CD4-positive, CD25-positive, alpha-beta regulatory T cell (primary cell): ENCODE data around the gene RPS19BP1. TPM values are rescaled to one million over a fixed set of nuclear protein-coding genes. Genes with fewer than 3 reads are reported as not detected.
A peak's percentile ranks its signal among the peaks of the same experiment; 100 is the strongest.

Source experiments
- ATAC-seq, 2 donors: fragments of 150-1000 bp; cut with Tn5 transposase; one replicate each; pipeline ENCODE4 v1.10.0; 2021; ENCODE audit warnings: low read depth in 2 of 2, moderate number of reproducible peaks in 2 of 2, moderate library complexity in 1 of 2
- DNase-seq, 3 donors: peaks; one replicate each; pipeline versions ENCODE4 v3.0.0 to v3.0.0-alpha.2; 2012 to 2022; ENCODE audit warnings: mixed read lengths in 1 of 3
- H3K27ac ChIP-seq: one replicate; pipeline ENCODE4 v1.7.0; 2013; ENCODE audit warnings: mild to moderate bottlenecking, low read length; ENCODE audit not compliant: insufficient read depth, poor library complexity, severe bottlenecking
- H3K27me3 ChIP-seq: one replicate; pipeline ENCODE4 v1.7.0; 2013; ENCODE audit warnings: low read length; ENCODE audit not compliant: control insufficient read depth, insufficient read depth
- H3K36me3 ChIP-seq: one replicate; pipeline ENCODE4 v1.7.0; 2013; ENCODE audit warnings: mild to moderate bottlenecking, low read length, moderate library complexity; ENCODE audit not compliant: control insufficient read depth, insufficient read depth
- H3K4me1 ChIP-seq: 2 replicates; pipeline ENCODE4 v1.7.0; 2013; ENCODE audit warnings: mild to moderate bottlenecking, low read length; ENCODE audit not compliant: insufficient read depth, control insufficient read depth, poor library complexity, severe bottlenecking
- H3K4me3 ChIP-seq: one replicate; pipeline ENCODE4 v1.7.0; 2013; ENCODE audit warnings: low read depth, mild to moderate bottlenecking, low read length, moderate library complexity
- H3K9me3 ChIP-seq, 2 experiments: 1 replicate in 1 of 2; 2 replicates in 1 of 2; pipeline ENCODE4 v1.7.0; 2013; ENCODE audit warnings: low read length in 2 of 2, mild to moderate bottlenecking in 1 of 2, moderate library complexity in 1 of 2; ENCODE audit not compliant: control insufficient read depth in 2 of 2
- H3K27ac Mint-ChIP-seq, 3 donors: one replicate each; pipeline ENCODE4 v1.8.0; 2020 to 2022; ENCODE audit warnings: mild to moderate bottlenecking in 3 of 3, mixed read lengths in 3 of 3, moderate library complexity in 2 of 3
- H3K27me3 Mint-ChIP-seq: one replicate; pipeline ENCODE4 v1.8.0; 2022; ENCODE audit warnings: mild to moderate bottlenecking, mixed read lengths
- H3K36me3 Mint-ChIP-seq: one replicate; pipeline ENCODE4 v1.8.0; 2020; ENCODE audit warnings: mixed read lengths
- H3K4me1 Mint-ChIP-seq, 4 donors: one replicate each; pipeline ENCODE4 v1.8.0; 2020 to 2022; ENCODE audit warnings: mixed read lengths in 4 of 4, mild to moderate bottlenecking in 1 of 4
- H3K4me3 Mint-ChIP-seq, 4 donors: one replicate each; pipeline ENCODE4 v1.8.0; 2020 to 2022; ENCODE audit warnings: mild to moderate bottlenecking in 4 of 4, mixed read lengths in 4 of 4, moderate library complexity in 3 of 4
- H3K9me3 Mint-ChIP-seq, 7 donors: one replicate each; pipeline ENCODE4 v1.8.0; 2020 to 2022; ENCODE audit warnings: mixed read lengths in 7 of 7, mild to moderate bottlenecking in 3 of 7, moderate library complexity in 2 of 7
- polyA plus RNA-seq, 4 donors: library from polyadenylated mRNA; unstranded; fragments of 300-500 nt; fragmentation: Illumina TruSeq; gene quantifications; one replicate each; pipeline ENCODE4 v1.2.3, GENCODE V29; 2021
- total RNA-seq: library from RNA; stranded (reverse); gene quantifications from one replicate; pipeline ENCODE4 v1.2.3, GENCODE V29; 2022

Gene RPS19BP1
- total and polyA plus RNA-seq, 5 donors from 2014 or later: 42.9 to 117 (median 105) TPM

DNA sequence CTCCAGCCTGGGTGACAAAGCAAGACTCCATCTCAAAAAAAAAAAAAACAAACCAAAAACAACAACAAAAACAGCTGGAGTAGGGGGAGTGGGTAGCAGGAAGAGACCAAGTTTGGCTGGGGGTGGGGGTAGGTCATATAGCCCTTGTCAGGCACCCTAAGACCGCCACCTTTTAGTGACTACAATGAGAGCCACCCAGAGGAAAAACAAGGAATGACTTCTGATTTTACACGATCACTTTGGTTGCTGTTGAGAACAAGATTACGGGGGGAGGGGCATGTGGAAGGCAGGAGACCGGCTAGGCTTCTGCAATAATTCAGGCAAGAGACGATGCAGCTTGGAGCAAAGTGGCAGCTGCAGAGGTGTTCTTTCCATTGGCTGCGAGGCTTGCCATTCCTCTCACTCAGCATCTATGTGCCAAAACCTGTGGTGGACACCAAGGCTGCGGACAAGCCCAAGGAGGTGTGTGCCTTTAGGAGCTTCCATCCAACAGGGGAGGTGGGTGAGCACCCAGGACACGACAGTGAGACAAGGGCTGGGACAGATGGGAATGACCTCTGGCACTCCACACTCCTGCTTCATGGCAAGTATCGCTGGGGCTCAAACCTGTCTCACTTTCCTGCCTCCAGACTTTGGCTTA, 1.7 kb downstream of the RPS19BP1 start:
- no peaks in the 10 kb centered on the region for H3K9me3 ChIP-seq
- Mint-ChIP-seq H3K27me3 (peaks cover 9% of the 10 kb centered on the region), H3K9me3 (peaks cover 0 to 2% (median 0%) of the 10 kb centered on the region in 7 donors), H3K4me3 (peak overlapping the region; percentile 89 to 98 (median 96)), H3K36me3 (peaks cover 13% of the 10 kb centered on the region), H3K27ac (peak overlapping the region in 2 of 3 donors; percentile 25 to 94), H3K4me1 (peaks cover 0 to 70% (median 40%) of the 10 kb centered on the region in 4 donors)
- peak overlapping the region; percentile 90 for H3K4me3 ChIP-seq
- no peaks in the 10 kb centered on the region for H3K27me3 ChIP-seq
- DNase-seq: peak in 2 of 3 donors; percentile 33 to 60
- no peak for ATAC-seq
- H3K27ac ChIP-seq: no peak overlapping the region
- peaks cover 14% of the 10 kb centered on the region for H3K36me3 ChIP-seq
- H3K4me1 ChIP-seq: peaks cover 69% of the 10 kb centered on the region

DNA sequence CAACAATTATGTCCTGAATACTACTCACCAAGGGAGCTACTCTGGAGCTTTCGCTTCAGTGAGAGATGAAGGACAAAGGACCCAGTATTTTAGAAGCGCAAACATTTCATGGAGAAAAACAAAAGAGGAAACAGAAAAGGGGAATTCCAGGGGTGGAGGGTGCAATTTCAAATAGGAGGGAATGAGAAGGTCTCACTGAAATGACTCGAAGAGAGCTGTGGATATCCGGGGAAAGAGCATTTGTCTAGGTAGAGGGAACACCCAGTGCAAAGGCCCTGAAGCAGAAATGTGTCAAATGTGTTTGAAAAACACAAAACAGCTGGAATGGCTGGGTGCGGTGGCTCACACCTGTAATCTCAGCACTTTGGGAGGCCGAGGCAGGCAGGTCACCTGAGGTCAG, 2.4 kb downstream of the RPS19BP1 start:
- H3K9me3 Mint-ChIP-seq: peaks cover 0 to 2% (median 0%) of the 10 kb centered on the region in 7 donors
- H3K27me3 Mint-ChIP-seq: peaks cover 9% of the 10 kb centered on the region
- Histone ChIP-seq H3K27ac (no peak overlapping the region), H3K4me3 (no peak overlapping the region), H3K27me3 (no peaks in the 10 kb centered on the region), H3K36me3 (peaks cover 14% of the 10 kb centered on the region), H3K4me1 (peaks cover 72% of the 10 kb centered on the region), H3K9me3 (no peaks in the 10 kb centered on the region)
- peak overlapping the region in 1 of 3 donors; percentile 41 for H3K27ac Mint-ChIP-seq
- no peak for ATAC-seq
- DNase-seq: no peak
- peaks cover 0 to 76% (median 45%) of the 10 kb centered on the region in 4 donors for H3K4me1 Mint-ChIP-seq
- peaks cover 13% of the 10 kb centered on the region for H3K36me3 Mint-ChIP-seq
- peak overlapping the region in 3 of 4 donors; percentile 36 to 89 (median 83) for H3K4me3 Mint-ChIP-seq

DNA sequence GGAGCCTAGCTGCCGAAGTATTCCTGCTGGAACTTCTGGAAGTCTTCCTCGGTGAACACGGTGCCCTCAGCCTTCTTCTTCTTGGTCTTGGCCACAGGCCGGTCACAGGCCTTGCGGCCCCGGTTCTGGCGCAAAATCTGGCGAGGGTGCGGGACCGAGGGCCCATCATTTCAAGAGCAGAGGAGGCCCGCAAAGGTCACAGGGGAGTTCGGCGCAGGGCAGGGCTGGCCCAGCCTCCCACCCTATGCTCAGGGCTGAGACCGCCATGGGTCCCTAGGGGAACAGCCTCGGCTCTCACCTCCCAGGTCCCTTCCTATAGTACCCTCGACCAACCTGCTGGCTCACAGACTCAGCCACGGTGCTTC, 3.1 kb downstream of the RPS19BP1 start:
- Mint-ChIP-seq H3K4me1 (peaks cover 0 to 82% (median 48%) of the 10 kb centered on the region in 4 donors), H3K36me3 (peaks cover 13% of the 10 kb centered on the region), H3K4me3 (peak overlapping the region; percentile 74 to 89 (median 86)), H3K27ac (peak overlapping the region in 1 of 3 donors; percentile 32), H3K27me3 (peaks cover 9% of the 10 kb centered on the region), H3K9me3 (peaks cover 0 to 2% (median 0%) of the 10 kb centered on the region in 7 donors)
- Histone ChIP-seq H3K4me3 (no peak overlapping the region), H3K4me1 (peaks cover 66% of the 10 kb centered on the region), H3K27me3 (no peaks in the 10 kb centered on the region), H3K27ac (peak overlapping the region; percentile 55), H3K36me3 (peaks cover 18% of the 10 kb centered on the region), H3K9me3 (no peaks in the 10 kb centered on the region)
- DNase-seq (no peak), ATAC-seq (no peak)

DNA sequence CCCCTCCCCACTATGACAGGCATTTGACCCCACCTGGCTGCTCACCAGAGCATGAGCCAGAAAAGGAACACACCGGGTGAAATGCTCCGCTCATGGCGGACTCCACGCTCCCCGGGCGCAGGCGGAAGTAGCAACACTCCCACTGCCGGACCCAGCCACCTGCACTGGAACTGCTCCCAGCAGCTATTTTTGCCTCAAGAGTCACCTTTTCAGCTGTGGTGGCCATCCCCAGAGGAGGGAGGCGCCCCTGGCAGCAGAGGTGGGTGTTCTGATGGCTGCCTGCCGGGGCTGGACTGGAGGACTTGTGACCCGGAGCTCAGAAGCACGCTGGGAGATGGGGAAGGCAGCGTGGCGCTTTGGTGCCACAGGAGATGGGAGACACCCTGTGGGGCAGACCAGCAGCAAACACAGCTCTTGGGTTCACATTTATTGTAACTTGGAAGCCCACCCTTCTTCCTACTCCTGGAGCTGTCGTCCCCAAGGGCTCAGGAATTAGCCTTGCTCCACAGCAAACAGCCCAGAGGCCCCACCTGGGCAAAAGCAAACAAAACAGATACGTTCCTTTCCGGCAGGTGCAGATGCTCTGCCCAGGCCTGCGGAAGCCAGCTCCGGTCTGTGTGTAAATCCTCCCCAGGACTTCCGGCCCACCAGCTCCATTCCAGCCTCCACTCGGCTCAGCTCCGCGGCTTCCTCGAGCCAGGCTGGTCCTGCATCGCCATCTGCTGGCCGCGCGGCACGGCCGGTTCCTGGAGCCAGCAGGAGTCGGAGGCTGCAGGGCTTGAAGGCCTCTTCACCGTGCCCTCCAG, 3.7 kb downstream of the RPS19BP1 start:
- H3K27ac ChIP-seq: peak overlapping the region; percentile 55
- H3K4me1 Mint-ChIP-seq: peaks cover 0 to 84% (median 51%) of the 10 kb centered on the region in 4 donors
- peaks cover 13% of the 10 kb centered on the region for H3K36me3 Mint-ChIP-seq
- H3K4me3 Mint-ChIP-seq: peak overlapping the region; percentile 74 to 89 (median 86)
- H3K27me3 ChIP-seq: no peaks in the 10 kb centered on the region
- DNase-seq (peak; percentile 87 to 97 (median 93)), ATAC-seq (peak; percentile 53 to 54)
- H3K9me3 ChIP-seq: no peaks in the 10 kb centered on the region
- H3K27me3 Mint-ChIP-seq: peaks cover 7% of the 10 kb centered on the region
- peaks cover 24% of the 10 kb centered on the region for H3K36me3 ChIP-seq
- H3K9me3 Mint-ChIP-seq: peaks cover 0 to 2% (median 0%) of the 10 kb centered on the region in 7 donors
- peaks cover 72% of the 10 kb centered on the region for H3K4me1 ChIP-seq
- H3K27ac Mint-ChIP-seq: peak overlapping the region; percentile 32 to 83 (median 78)
- peak overlapping the region; percentile 62 for H3K4me3 ChIP-seq

DNA sequence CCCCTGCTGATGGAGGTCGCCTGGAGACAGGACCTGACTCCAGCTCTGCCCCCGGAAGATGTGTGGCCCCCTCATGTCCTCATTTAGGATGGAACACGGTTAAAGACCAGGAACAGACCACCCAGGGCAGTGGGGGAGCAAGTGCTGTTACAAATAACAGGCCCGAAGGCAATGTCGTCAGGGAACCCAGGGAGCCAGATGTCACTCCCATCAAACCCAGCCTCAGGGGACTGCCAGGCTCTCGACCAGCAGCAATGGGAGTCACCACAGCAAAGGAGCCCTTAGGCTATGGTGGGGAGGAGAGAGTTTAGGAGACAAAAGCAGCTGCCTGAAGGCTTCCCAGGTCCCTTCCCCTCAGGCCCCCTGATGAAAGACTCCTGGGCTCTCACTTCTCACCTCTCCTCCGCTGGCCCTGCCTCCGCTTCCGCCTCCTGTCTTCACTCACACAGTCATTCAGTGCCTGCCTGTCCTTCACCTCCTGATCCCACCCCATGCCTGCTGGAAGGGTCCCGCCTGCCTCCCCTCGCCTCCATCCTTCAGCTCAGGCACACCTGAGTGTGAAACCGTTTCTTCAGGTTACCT, 4.4 kb downstream of the RPS19BP1 start:
- no peaks in the 10 kb centered on the region for H3K9me3 ChIP-seq
- H3K4me1 Mint-ChIP-seq: peaks cover 0 to 88% (median 54%) of the 10 kb centered on the region in 4 donors
- H3K4me3 ChIP-seq: no peak overlapping the region
- peaks cover 79% of the 10 kb centered on the region for H3K4me1 ChIP-seq
- peaks cover 0 to 2% (median 0%) of the 10 kb centered on the region in 7 donors for H3K9me3 Mint-ChIP-seq
- peaks cover 28% of the 10 kb centered on the region for H3K36me3 ChIP-seq
- H3K36me3 Mint-ChIP-seq: peaks cover 13% of the 10 kb centered on the region
- H3K27me3 Mint-ChIP-seq: peaks cover 5% of the 10 kb centered on the region
- no peaks in the 10 kb centered on the region for H3K27me3 ChIP-seq
- peak overlapping the region; percentile 15 to 68 (median 36) for H3K4me3 Mint-ChIP-seq
- DNase-seq: no peak
- ATAC-seq: no peak
- H3K27ac Mint-ChIP-seq: peak overlapping the region in 1 of 3 donors; percentile 55
- H3K27ac ChIP-seq: no peak overlapping the region

DNA sequence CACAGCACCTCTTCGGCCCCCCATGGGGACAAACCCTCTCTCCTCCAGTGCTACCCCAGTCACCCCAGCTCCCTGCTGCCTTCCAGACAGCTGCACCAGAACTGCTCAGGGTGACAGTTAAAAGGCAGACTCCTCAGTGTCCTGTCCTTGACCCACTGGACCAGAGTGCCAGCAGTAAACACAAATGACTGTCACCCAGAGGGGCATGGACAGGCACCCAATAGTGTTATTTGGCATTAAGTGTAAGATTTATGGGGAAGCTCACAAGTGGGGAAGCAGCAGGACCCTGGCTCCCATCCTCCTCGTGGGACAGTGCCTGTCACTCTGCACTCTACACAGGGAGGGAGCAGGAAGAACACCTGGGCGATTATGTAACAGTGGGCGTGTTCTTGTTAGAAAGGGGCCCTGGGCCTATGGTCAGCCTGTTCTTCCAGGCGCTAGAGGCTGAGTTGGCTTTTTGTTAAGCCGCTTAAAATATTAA, 5.0 kb downstream of the RPS19BP1 start:
- no peaks in the 10 kb centered on the region for H3K27me3 ChIP-seq
- peaks cover 83% of the 10 kb centered on the region for H3K4me1 ChIP-seq
- Mint-ChIP-seq H3K4me1 (peaks cover 1 to 90% (median 57%) of the 10 kb centered on the region in 4 donors), H3K9me3 (peaks cover 0 to 2% (median 0%) of the 10 kb centered on the region in 7 donors), H3K27me3 (peaks cover 1% of the 10 kb centered on the region), H3K36me3 (peaks cover 16% of the 10 kb centered on the region), H3K27ac (peak overlapping the region; percentile 85 to 95 (median 86)), H3K4me3 (peak overlapping the region in 3 of 4 donors; percentile 1 to 45 (median 28))
- no peak overlapping the region for H3K4me3 ChIP-seq
- DNase-seq (no peak), ATAC-seq (no peak)
- peaks cover 34% of the 10 kb centered on the region for H3K36me3 ChIP-seq
- no peak overlapping the region for H3K27ac ChIP-seq
- no peaks in the 10 kb centered on the region for H3K9me3 ChIP-seq

DNA sequence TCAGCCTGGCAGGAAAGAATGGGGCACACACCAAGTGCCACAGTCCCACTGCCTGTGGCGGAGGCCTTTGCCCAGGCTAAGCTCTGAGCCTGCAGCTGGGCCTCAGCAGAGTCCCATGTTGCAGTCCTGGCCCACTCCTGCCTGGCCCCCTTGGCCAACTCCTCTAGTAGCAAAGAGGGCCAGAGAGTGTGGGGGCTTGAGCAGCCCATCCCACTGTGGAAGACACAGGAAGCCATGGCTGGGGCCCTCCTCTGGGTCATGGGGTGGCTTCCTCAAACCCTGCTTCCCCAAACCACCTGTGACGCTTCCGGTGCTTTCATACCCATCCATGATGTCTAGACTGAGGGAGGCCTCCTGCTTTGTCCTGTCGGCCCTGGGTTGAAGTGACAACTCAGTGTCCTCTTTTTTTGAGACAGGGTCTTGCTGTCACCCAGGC, 5.8 kb downstream of the RPS19BP1 start:
- H3K4me3 Mint-ChIP-seq: peak overlapping the region in 1 of 4 donors; percentile 45
- peaks cover 6 to 92% (median 59%) of the 10 kb centered on the region in 4 donors for H3K4me1 Mint-ChIP-seq
- Histone ChIP-seq H3K9me3 (no peaks in the 10 kb centered on the region), H3K36me3 (peaks cover 40% of the 10 kb centered on the region), H3K27me3 (no peaks in the 10 kb centered on the region), H3K27ac (peak overlapping the region; percentile 38), H3K4me3 (no peak overlapping the region), H3K4me1 (peaks cover 85% of the 10 kb centered on the region)
- H3K36me3 Mint-ChIP-seq: peaks cover 20% of the 10 kb centered on the region
- H3K9me3 Mint-ChIP-seq: peaks cover 0 to 5% (median 0%) of the 10 kb centered on the region in 7 donors
- peak in 1 of 3 donors; percentile 64 for DNase-seq
- ATAC-seq: peak; percentile 8 to 9
- H3K27me3 Mint-ChIP-seq: no peaks in the 10 kb centered on the region
- peak overlapping the region; percentile 72 to 86 (median 85) for H3K27ac Mint-ChIP-seq
